HEK293 (cell line): ENCODE results near the gene CRY1.

Source experiments
- CTCF ChIA-PET: fragments of 350-600 bp; formaldehyde crosslinking; extraction: SDS; loops from one replicate; lab custom pipeline; 2021; ENCODE audit warnings: antibody characterized with exemption; lab: Yijun Ruan, JAX
- POLR2A ChIA-PET: fragments of 300-600 bp; formaldehyde crosslinking; extraction: SDS; loops from one replicate; lab custom pipeline; 2020; ENCODE audit warnings: antibody characterized with exemption, inconsistent platforms; lab: Yijun Ruan, JAX
- H3K27ac ChIP-seq: fragments of 200-500 bp; sonication (Bioruptor generic); 2 replicates; pipeline ENCODE4 v1.5.1; 2014; ENCODE audit warnings: low read depth, low read length, control low read depth, inconsistent platforms; ENCODE audit errors: extremely low read depth
- H3K36me3 ChIP-seq, 2 experiments: fragments of 200-500 bp in 1 of 2; sonication (Bioruptor generic) in 1 of 2; 1 replicate in 1 of 2; 2 replicates in 1 of 2; pipeline ENCODE4 v1.5.1; 2014 to 2017; ENCODE audit warnings: inconsistent platforms in 2 of 2, low read length in 2 of 2; ENCODE audit not compliant: control insufficient read depth in 2 of 2, insufficient read depth in 1 of 2
- H3K4me1 ChIP-seq: fragments of 200-500 bp; sonication (Bioruptor generic); 2 replicates; pipeline ENCODE4 v1.5.1; 2014; ENCODE audit warnings: mild to moderate bottlenecking, low read length, inconsistent platforms; ENCODE audit not compliant: control insufficient read depth, insufficient read depth
- H3K4me3 ChIP-seq: 2 replicates; pipeline ENCODE4 v1.5.1; 2011; ENCODE audit warnings: low read depth, mild to moderate bottlenecking, control low read depth, low read length, moderate library complexity
- H3K9me3 ChIP-seq: fragments of 200-500 bp; sonication (Bioruptor generic); 2 replicates; pipeline ENCODE4 v1.5.1; 2014; ENCODE audit warnings: low read depth, low read length, inconsistent platforms; ENCODE audit not compliant: control insufficient read depth, insufficient read depth
- GLI4 ChIP-seq: fragments of 450-650 bp; formaldehyde crosslinking; IDR thresholded peaks from 2 replicates; pipeline ENCODE4 v1.5.1; 2016; ENCODE audit warnings: missing biosample characterization, missing genetic modification characterization
- PBX3 ChIP-seq: sonication (generic); formaldehyde crosslinking; IDR thresholded peaks from 2 replicates; pipeline ENCODE4 v1.8.1; 2022; ENCODE audit warnings: mild to moderate bottlenecking, moderate library complexity, missing genetic modification reagents
- TCF7L2 ChIP-seq: IDR thresholded peaks from 2 replicates; pipeline ENCODE4 v1.6.1; 2011; ENCODE audit warnings: low read depth, mild to moderate bottlenecking, inconsistent platforms, low read length, moderate library complexity, borderline replicate concordance
- ZBTB10 ChIP-seq: fragments of 450-650 bp; formaldehyde crosslinking; IDR thresholded peaks from 2 replicates; pipeline ENCODE4 v1.5.1; 2016; ENCODE audit warnings: missing biosample characterization, missing genetic modification characterization
- ZBTB17 ChIP-seq: fragments of 450-650 bp; formaldehyde crosslinking; IDR thresholded peaks from 2 replicates; pipeline ENCODE4 v1.5.1; 2016; ENCODE audit warnings: missing biosample characterization, missing genetic modification characterization
- ZBTB21 ChIP-seq: fragments of 450-650 bp; formaldehyde crosslinking; IDR thresholded peaks from 2 replicates; pipeline ENCODE4 v1.5.1; 2017; ENCODE audit warnings: missing biosample characterization, missing genetic modification characterization
- ZEB2 ChIP-seq: fragments of 450-650 bp; formaldehyde crosslinking; IDR thresholded peaks from 2 replicates; pipeline ENCODE4 v1.5.1; 2016; ENCODE audit warnings: missing biosample characterization, missing genetic modification characterization
- ZFP41 ChIP-seq: fragments of 450-650 bp; formaldehyde crosslinking; IDR thresholded peaks from 2 replicates; pipeline ENCODE4 v1.5.1; 2016; ENCODE audit warnings: missing biosample characterization, missing genetic modification characterization, borderline replicate concordance
- ZNF169 ChIP-seq: fragments of 450-650 bp; formaldehyde crosslinking; IDR thresholded peaks from 2 replicates; pipeline ENCODE4 v1.5.1; 2016; ENCODE audit warnings: missing biosample characterization, missing genetic modification characterization
- ZNF174 ChIP-seq: fragments of 450-650 bp; formaldehyde crosslinking; IDR thresholded peaks from 2 replicates; pipeline ENCODE4 v1.5.0; 2017; ENCODE audit warnings: missing biosample characterization, mild to moderate bottlenecking, missing genetic modification characterization
- ZNF23 ChIP-seq: fragments of 450-650 bp; formaldehyde crosslinking; IDR thresholded peaks from 2 replicates; pipeline ENCODE4 v1.5.1; 2016; ENCODE audit warnings: missing biosample characterization, missing genetic modification characterization, borderline replicate concordance
- ZNF266 ChIP-seq: fragments of 450-650 bp; formaldehyde crosslinking; IDR thresholded peaks from 2 replicates; pipeline ENCODE4 v1.5.1; 2016; ENCODE audit warnings: missing biosample characterization, missing genetic modification characterization, low read depth
- ZNF394 ChIP-seq: fragments of 450-650 bp; formaldehyde crosslinking; IDR thresholded peaks from 2 replicates; pipeline ENCODE4 v1.5.1; 2016; ENCODE audit warnings: missing biosample characterization, missing genetic modification characterization, mild to moderate bottlenecking, moderate library complexity, borderline replicate concordance
- ZNF473 ChIP-seq: fragments of 450-650 bp; formaldehyde crosslinking; IDR thresholded peaks from 2 replicates; pipeline ENCODE4 v1.5.1; 2017; ENCODE audit warnings: missing biosample characterization, missing genetic modification characterization
- ZNF560 ChIP-seq: fragments of 450-650 bp; formaldehyde crosslinking; IDR thresholded peaks from 2 replicates; pipeline ENCODE4 v1.5.1; 2017; ENCODE audit warnings: missing biosample characterization, missing genetic modification characterization, borderline replicate concordance
- ZNF571 ChIP-seq: fragments of 450-650 bp; formaldehyde crosslinking; IDR thresholded peaks from 2 replicates; pipeline ENCODE4 v1.5.0; 2017; ENCODE audit warnings: missing biosample characterization, missing genetic modification characterization
- ZNF596 ChIP-seq: fragments of 450-650 bp; IDR thresholded peaks from 2 replicates; pipeline ENCODE4 v1.5.0; 2018; ENCODE audit warnings: missing biosample characterization, mild to moderate bottlenecking, missing genetic modification characterization, moderate library complexity
- ZNF600 ChIP-seq: fragments of 450-650 bp; formaldehyde crosslinking; IDR thresholded peaks from 2 replicates; pipeline ENCODE4 v1.5.1; 2016; ENCODE audit warnings: missing biosample characterization, missing genetic modification characterization
- ZNF677 ChIP-seq: fragments of 450-650 bp; IDR thresholded peaks from 2 replicates; pipeline ENCODE4 v1.5.0; 2018; ENCODE audit warnings: missing biosample characterization, mild to moderate bottlenecking, missing genetic modification characterization, moderate library complexity
- ZNF707 ChIP-seq: fragments of 450-650 bp; formaldehyde crosslinking; IDR thresholded peaks from 2 replicates; pipeline ENCODE4 v1.5.1; 2016; ENCODE audit warnings: missing biosample characterization, missing genetic modification characterization
- ZNF747 ChIP-seq: fragments of 450-650 bp; formaldehyde crosslinking; IDR thresholded peaks from 2 replicates; pipeline ENCODE4 v1.5.1; 2016; ENCODE audit warnings: missing biosample characterization, missing genetic modification characterization
- TF ChIP-seq, protein P1 (sequence below): fragments of 450-650 bp; formaldehyde crosslinking; IDR thresholded peaks from 2 replicates; pipeline ENCODE4 v1.5.1; 2017; ENCODE audit warnings: missing biosample characterization, missing genetic modification characterization
- TF ChIP-seq, protein P2 (sequence below): fragments of 450-650 bp; IDR thresholded peaks from 2 replicates; pipeline ENCODE4 v1.5.1; 2018; ENCODE audit warnings: missing biosample characterization, mild to moderate bottlenecking, missing genetic modification characterization
- TF ChIP-seq, protein P3 (sequence below): fragments of 450-650 bp; formaldehyde crosslinking; IDR thresholded peaks from 2 replicates; pipeline ENCODE4 v1.5.1; 2016; ENCODE audit warnings: missing biosample characterization, missing genetic modification characterization

The CRY1 gene

DNA sequence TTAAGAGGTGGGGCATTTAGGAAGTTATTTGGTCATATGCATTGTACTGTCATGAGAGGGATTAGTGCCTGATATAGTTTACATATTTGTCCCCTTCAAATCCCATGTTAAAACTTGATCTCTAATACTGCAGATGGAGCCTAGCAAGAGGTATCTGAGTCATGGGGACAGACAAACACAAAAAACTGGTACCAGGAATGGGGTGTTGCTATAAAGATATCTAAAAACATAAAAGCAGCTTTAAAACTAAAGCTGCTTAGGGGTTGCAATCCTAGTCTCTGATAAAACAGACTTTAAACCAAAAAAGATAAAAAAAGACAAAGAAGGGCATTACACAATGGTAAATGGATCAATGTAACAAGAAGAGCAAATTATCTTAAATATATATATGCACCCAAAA is 11.6 kb downstream of the CRY1 start:
- TF ChIP-seq ZNF23 (no peak), ZNF677 (no peak), ZNF707 (tag by site-specific recombination) (peak; percentile 66; the same call in 1 of the 2 replicates), ZNF394 (tag by site-specific recombination) (no peak), ZNF596 (tag by site-specific recombination) (no peak), ZNF473 (no peak), PBX3 (CRISPR knock-in tag) (no peak), TCF7L2 (no peak)
- H3K4me3 ChIP-seq: no peak overlapping the region
- POLR2A ChIA-PET: no interaction called here
- no peaks in the 10 kb centered on the region for H3K4me1 ChIP-seq
- CTCF ChIA-PET: no interaction called here
- H3K9me3 ChIP-seq: no peaks in the 10 kb centered on the region
- no peaks in the 10 kb centered on the region for H3K36me3 ChIP-seq
- H3K27ac ChIP-seq: no peak overlapping the region

DNA sequence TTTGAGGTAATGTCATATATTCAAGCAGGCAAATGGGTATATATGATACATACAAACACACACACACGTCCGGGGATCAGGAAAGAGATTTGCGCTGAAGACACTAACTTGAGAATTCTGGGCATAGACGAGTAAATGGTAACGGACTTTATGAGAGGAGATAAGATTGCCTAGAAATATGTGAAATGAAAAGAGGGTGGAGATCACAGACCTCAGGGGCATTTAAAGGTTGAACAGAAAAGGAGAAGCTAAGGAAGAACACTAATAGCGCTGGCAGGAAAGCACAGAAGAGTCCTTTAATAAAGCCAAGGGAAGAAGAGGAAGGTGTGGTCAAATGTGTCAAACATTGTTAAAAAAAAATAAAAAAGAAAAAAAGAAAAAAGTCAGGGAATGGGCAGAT is 13.1 kb downstream of the CRY1 start:
- ChIA-PET POLR2A (no interaction called here), CTCF (interaction anchor here (0.6 to 2.8 kb wide), 4 partner anchors 10 to 25 kb away, joined by 3 to 18 read pairs (median 8); no protein-coding TSS in a partner anchor)
- Histone ChIP-seq H3K36me3 (no peaks in the 10 kb centered on the region), H3K27ac (no peak overlapping the region), H3K9me3 (no peaks in the 10 kb centered on the region), H3K4me3 (no peak overlapping the region), H3K4me1 (no peaks in the 10 kb centered on the region)
- no peak for TF ChIP-seq ZEB2 (tag by site-specific recombination)
- TF ChIP-seq GLI4: no peak
- TF ChIP-seq ZBTB10 (tag by site-specific recombination): no peak
- no peak for TF ChIP-seq ZNF747
- TF ChIP-seq ZNF600 (tag by site-specific recombination): no peak
- TF ChIP-seq, protein P1, sequence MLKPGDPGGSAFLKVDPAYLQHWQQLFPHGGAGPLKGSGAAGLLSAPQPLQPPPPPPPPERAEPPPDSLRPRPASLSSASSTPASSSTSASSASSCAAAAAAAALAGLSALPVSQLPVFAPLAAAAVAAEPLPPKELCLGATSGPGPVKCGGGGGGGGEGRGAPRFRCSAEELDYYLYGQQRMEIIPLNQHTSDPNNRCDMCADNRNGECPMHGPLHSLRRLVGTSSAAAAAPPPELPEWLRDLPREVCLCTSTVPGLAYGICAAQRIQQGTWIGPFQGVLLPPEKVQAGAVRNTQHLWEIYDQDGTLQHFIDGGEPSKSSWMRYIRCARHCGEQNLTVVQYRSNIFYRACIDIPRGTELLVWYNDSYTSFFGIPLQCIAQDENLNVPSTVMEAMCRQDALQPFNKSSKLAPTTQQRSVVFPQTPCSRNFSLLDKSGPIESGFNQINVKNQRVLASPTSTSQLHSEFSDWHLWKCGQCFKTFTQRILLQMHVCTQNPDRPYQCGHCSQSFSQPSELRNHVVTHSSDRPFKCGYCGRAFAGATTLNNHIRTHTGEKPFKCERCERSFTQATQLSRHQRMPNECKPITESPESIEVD (tag by site-specific recombination): no peak
- no peak for TF ChIP-seq ZNF174
- no peak for TF ChIP-seq ZNF571 (tag by site-specific recombination)
- no peak for TF ChIP-seq ZNF169 (tag by site-specific recombination)
- no peak for TF ChIP-seq ZNF266 (tag by site-specific recombination)
- no peak for TF ChIP-seq ZBTB17 (tag by site-specific recombination)
- TF ChIP-seq, protein P2, sequence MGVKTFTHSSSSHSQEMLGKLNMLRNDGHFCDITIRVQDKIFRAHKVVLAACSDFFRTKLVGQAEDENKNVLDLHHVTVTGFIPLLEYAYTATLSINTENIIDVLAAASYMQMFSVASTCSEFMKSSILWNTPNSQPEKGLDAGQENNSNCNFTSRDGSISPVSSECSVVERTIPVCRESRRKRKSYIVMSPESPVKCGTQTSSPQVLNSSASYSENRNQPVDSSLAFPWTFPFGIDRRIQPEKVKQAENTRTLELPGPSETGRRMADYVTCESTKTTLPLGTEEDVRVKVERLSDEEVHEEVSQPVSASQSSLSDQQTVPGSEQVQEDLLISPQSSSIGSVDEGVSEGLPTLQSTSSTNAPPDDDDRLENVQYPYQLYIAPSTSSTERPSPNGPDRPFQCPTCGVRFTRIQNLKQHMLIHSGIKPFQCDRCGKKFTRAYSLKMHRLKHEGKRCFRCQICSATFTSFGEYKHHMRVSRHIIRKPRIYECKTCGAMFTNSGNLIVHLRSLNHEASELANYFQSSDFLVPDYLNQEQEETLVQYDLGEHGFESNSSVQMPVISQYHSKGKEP (tag by site-specific recombination): no peak
- no peak for TF ChIP-seq ZFP41 (tag by site-specific recombination)
- TF ChIP-seq, protein P3, sequence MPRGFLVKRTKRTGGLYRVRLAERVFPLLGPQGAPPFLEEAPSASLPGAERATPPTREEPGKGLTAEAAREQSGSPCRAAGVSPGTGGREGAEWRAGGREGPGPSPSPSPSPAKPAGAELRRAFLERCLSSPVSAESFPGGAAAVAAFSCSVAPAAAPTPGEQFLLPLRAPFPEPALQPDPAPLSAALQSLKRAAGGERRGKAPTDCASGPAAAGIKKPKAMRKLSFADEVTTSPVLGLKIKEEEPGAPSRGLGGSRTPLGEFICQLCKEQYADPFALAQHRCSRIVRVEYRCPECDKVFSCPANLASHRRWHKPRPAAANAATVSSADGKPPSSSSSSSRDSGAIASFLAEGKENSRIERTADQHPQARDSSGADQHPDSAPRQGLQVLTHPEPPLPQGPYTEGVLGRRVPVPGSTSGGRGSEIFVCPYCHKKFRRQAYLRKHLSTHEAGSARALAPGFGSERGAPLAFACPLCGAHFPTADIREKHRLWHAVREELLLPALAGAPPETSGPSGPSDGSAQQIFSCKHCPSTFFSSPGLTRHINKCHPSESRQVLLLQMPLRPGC (tag by site-specific recombination): no peak
- no peak for TF ChIP-seq ZNF560 (tag by site-specific recombination)
- no peak for TF ChIP-seq ZBTB21
